ENCODE measurements around the gene EOGT. TPM values are rescaled to one million over a fixed set of nuclear protein-coding genes. Genes with fewer than 3 reads are reported as not detected.

EOGT gene
- polyA plus RNA-seq, 1 experiment = 29.4 TPM

- no peaks in the 10 kb centered on the region for H3K27me3 ChIP-seq (ENCODE audit: control insufficient read depth, insufficient read depth, low read length)
- H3K27ac ChIP-seq (ENCODE audit: low read depth, low read length) = no peak overlapping the region
- TF ChIP-seq CTCF (IDR thresholded peaks at IDR 0.05; ENCODE audit: low read depth, low read length) = no peak
- DNase-seq (ENCODE audit: low read depth, low spot score) = no peak
- CTCF ChIA-PET = interaction anchor here (0.6 to 1.0 kb wide), 2 partner anchors 110 to 162 kb away, joined by 3 to 5 read pairs; no protein-coding TSS in a partner anchor
- no peak overlapping the region for H3K4me3 ChIP-seq (ENCODE audit: low read depth, low read length)
- H3K9me3 ChIP-seq (ENCODE audit: control insufficient read depth, insufficient read depth, low read length) = no peaks in the 10 kb centered on the region
- POLR2A ChIA-PET = interaction anchor here (0.6 to 1.2 kb wide), 2 partner anchors 17 to 41 kb away, joined by 4 to 5 read pairs; partner anchors contain the start of gene TMF1
Observed at GRCh38 chr3:69011096-69011730, 2.3 kb downstream of the EOGT start.

GRCh38 chr3:69009559-69010410 is 3.7 kb downstream of the EOGT start:
- no peak overlapping the region for H3K4me3 ChIP-seq (ENCODE audit: low read depth, low read length)
- H3K27ac ChIP-seq (ENCODE audit: low read depth, low read length) = peak overlapping the region; percentile 60
- DNase-seq (ENCODE audit: low read depth, low spot score) = peak; percentile 86
- H3K9me3 ChIP-seq (ENCODE audit: control insufficient read depth, insufficient read depth, low read length) = no peaks in the 10 kb centered on the region
- ChIA-PET CTCF (interaction anchor here (0.7 to 1.7 kb wide), 5 partner anchors 9 to 111 kb away, joined by 3 to 6 read pairs (median 4); no protein-coding TSS in a partner anchor), POLR2A (interaction anchor here (0.7 to 1.6 kb wide), 3 partner anchors 10 to 43 kb away, joined by 3 to 8 read pairs (median 4); partner anchors contain the start of gene TMF1)
- no peaks in the 10 kb centered on the region for H3K27me3 ChIP-seq (ENCODE audit: control insufficient read depth, insufficient read depth, low read length)
- no peak for TF ChIP-seq CTCF (IDR thresholded peaks at IDR 0.05; ENCODE audit: low read depth, low read length)

GRCh38 chr3:69008980-69009379 is 4.5 kb downstream of the EOGT start:
- POLR2A ChIA-PET = interaction anchor here (1.6 kb wide), 1 partner anchor 9 kb away, joined by 8 read pairs; no protein-coding TSS in a partner anchor
- CTCF ChIA-PET = interaction anchor here (0.7 to 1.7 kb wide), 4 partner anchors 9 to 111 kb away, joined by 3 to 6 read pairs (median 5); no protein-coding TSS in a partner anchor

GRCh38 chr3:69005791-69006482 is 7.5 kb downstream of the EOGT start:
- DNase-seq (ENCODE audit: low read depth, low spot score) = no peak
- Histone ChIP-seq H3K4me3 (ENCODE audit: low read depth, low read length) (no peak overlapping the region), H3K27me3 (ENCODE audit: control insufficient read depth, insufficient read depth, low read length) (no peaks in the 10 kb centered on the region), H3K9me3 (ENCODE audit: control insufficient read depth, insufficient read depth, low read length) (no peaks in the 10 kb centered on the region), H3K27ac (ENCODE audit: low read depth, low read length) (no peak overlapping the region)
- POLR2A ChIA-PET = interaction anchor here (1.0 kb wide), 1 partner anchor 8 kb away, joined by 4 read pairs; the partner anchor contains the start of gene EOGT
- CTCF ChIA-PET = interaction anchor here (1.0 to 1.4 kb wide), 2 partner anchors 8 to 14 kb away, joined by 3 read pairs; no protein-coding TSS in a partner anchor
- TF ChIP-seq CTCF (IDR thresholded peaks at IDR 0.05; ENCODE audit: low read depth, low read length) = no peak

More at GRCh38 chr3:69008980-69009379, 4.5 kb downstream of the EOGT start:
- H3K4me3 ChIP-seq (ENCODE audit: low read depth, low read length) = no peak overlapping the region
- no peak for DNase-seq (ENCODE audit: low read depth, low spot score)
- no peak overlapping the region for H3K27ac ChIP-seq (ENCODE audit: low read depth, low read length)
- no peaks in the 10 kb centered on the region for H3K27me3 ChIP-seq (ENCODE audit: control insufficient read depth, insufficient read depth, low read length)
- TF ChIP-seq CTCF (IDR thresholded peaks at IDR 0.05; ENCODE audit: low read depth, low read length) = no peak
- no peaks in the 10 kb centered on the region for H3K9me3 ChIP-seq (ENCODE audit: control insufficient read depth, insufficient read depth, low read length)
